ENCODE measurements around the gene DMD.

The DMD gene

GRCh38 chrX:32893751-32894150 lies 317.6 kb downstream of the DMD start:
- Histone ChIP-seq H3K9ac (no peak overlapping the region), H3K27ac (no peak overlapping the region), H4K20me1 (no peaks in the 10 kb centered on the region), H3K36me3 (no peaks in the 10 kb centered on the region), H3K9me3 (0 out of 2 replicates have a peak, but pooled peaks cover 5% of the 10 kb centered on the region), H3K4me1 (no peaks in the 10 kb centered on the region), H3K4me2 (no peak overlapping the region), H3K4me3 (no peak overlapping the region), H3K27me3 (peaks cover 89% of the 10 kb centered on the region)
- TF ChIP-seq Cebpa-rat (IDR thresholded peaks at IDR 0.05) = no peak

- no peak overlapping the region for H3K4me3 ChIP-seq
- no peaks in the 10 kb centered on the region for H4K20me1 ChIP-seq
- TF ChIP-seq Cebpa-rat (IDR thresholded peaks at IDR 0.05) = no peak
- H3K9ac ChIP-seq = no peak overlapping the region
- H3K4me2 ChIP-seq = no peak overlapping the region
- H3K9me3 ChIP-seq = no peaks in the 10 kb centered on the region
- H3K27me3 ChIP-seq = peaks cover 83% of the 10 kb centered on the region
- no peaks in the 10 kb centered on the region for H3K4me1 ChIP-seq
- H3K36me3 ChIP-seq = no peaks in the 10 kb centered on the region
- no peak overlapping the region for H3K27ac ChIP-seq
Observed at GRCh38 chrX:32877592-32877991, 333.8 kb downstream of the DMD start.

- no peaks in the 10 kb centered on the region for H3K4me1 ChIP-seq
- H3K9me3 ChIP-seq = no peaks in the 10 kb centered on the region
- peaks cover 91% of the 10 kb centered on the region for H3K27me3 ChIP-seq
- TF ChIP-seq Cebpa-rat (IDR thresholded peaks at IDR 0.05) = no peak
- H3K9ac ChIP-seq = no peak overlapping the region
- no peaks in the 10 kb centered on the region for H3K36me3 ChIP-seq
- H3K4me3 ChIP-seq = no peak overlapping the region
- H3K27ac ChIP-seq = no peak overlapping the region
- no peak overlapping the region for H3K4me2 ChIP-seq
- no peaks in the 10 kb centered on the region for H4K20me1 ChIP-seq
Observed at GRCh38 chrX:32874839-32875238, 336.5 kb downstream of the DMD start.

GRCh38 chrX:32873786-32874185 lies 337.6 kb downstream of the DMD start:
- H4K20me1 ChIP-seq = 0 out of 2 replicates have a peak, but pooled peaks cover 2% of the 10 kb centered on the region
- no peak overlapping the region for H3K27ac ChIP-seq
- H3K9me3 ChIP-seq = no peaks in the 10 kb centered on the region
- no peaks in the 10 kb centered on the region for H3K36me3 ChIP-seq
- H3K4me1 ChIP-seq = no peaks in the 10 kb centered on the region
- no peak for TF ChIP-seq Cebpa-rat (IDR thresholded peaks at IDR 0.05)
- H3K9ac ChIP-seq = no peak overlapping the region
- H3K4me3 ChIP-seq = no peak overlapping the region
- peaks cover 94% of the 10 kb centered on the region for H3K27me3 ChIP-seq
- no peak overlapping the region for H3K4me2 ChIP-seq

GRCh38 chrX:32871636-32872035 lies 339.7 kb downstream of the DMD start:
- Histone ChIP-seq H3K9me3 (no peaks in the 10 kb centered on the region), H3K9ac (no peak overlapping the region), H3K4me3 (no peak overlapping the region), H3K4me1 (no peaks in the 10 kb centered on the region), H3K36me3 (no peaks in the 10 kb centered on the region), H3K27ac (no peak overlapping the region), H3K4me2 (no peak overlapping the region), H4K20me1 (0 out of 2 replicates have a peak, but pooled peaks cover 6% of the 10 kb centered on the region), H3K27me3 (peaks cover 92% of the 10 kb centered on the region)
- TF ChIP-seq Cebpa-rat (IDR thresholded peaks at IDR 0.05) = no peak

- H3K9me3 ChIP-seq = no peaks in the 10 kb centered on the region
- H3K36me3 ChIP-seq = no peaks in the 10 kb centered on the region
- H3K27ac ChIP-seq = no peak overlapping the region
- H4K20me1 ChIP-seq = peaks cover 6% of the 10 kb centered on the region; the same call in 1 of the 2 replicates
- no peak overlapping the region for H3K4me2 ChIP-seq
- H3K27me3 ChIP-seq = peaks cover 82% of the 10 kb centered on the region
- TF ChIP-seq Cebpa-rat (IDR thresholded peaks at IDR 0.05) = no peak
- H3K9ac ChIP-seq = no peak overlapping the region
- H3K4me1 ChIP-seq = no peaks in the 10 kb centered on the region
- no peak overlapping the region for H3K4me3 ChIP-seq
Observed at GRCh38 chrX:32868524-32868895, 342.8 kb downstream of the DMD start.

GRCh38 chrX:32867781-32868523 lies 343.4 kb downstream of the DMD start:
- H3K4me3 ChIP-seq = no peak overlapping the region
- no peaks in the 10 kb centered on the region for H3K9me3 ChIP-seq
- no peaks in the 10 kb centered on the region for H3K36me3 ChIP-seq
- H3K27ac ChIP-seq = no peak overlapping the region
- no peaks in the 10 kb centered on the region for H3K4me1 ChIP-seq
- H3K9ac ChIP-seq = no peak overlapping the region
- H3K4me2 ChIP-seq = no peak overlapping the region
- H3K27me3 ChIP-seq = peaks cover 80% of the 10 kb centered on the region
- peaks cover 6% of the 10 kb centered on the region; the same call in 1 of the 2 replicates for H4K20me1 ChIP-seq
- TF ChIP-seq Cebpa-rat (IDR thresholded peaks at IDR 0.05) = no peak

- no peaks in the 10 kb centered on the region for H4K20me1 ChIP-seq
- no peaks in the 10 kb centered on the region for H3K36me3 ChIP-seq
- H3K27me3 ChIP-seq = peaks cover 72% of the 10 kb centered on the region
- no peaks in the 10 kb centered on the region for H3K4me1 ChIP-seq
- H3K27ac ChIP-seq = no peak overlapping the region
- TF ChIP-seq Cebpa-rat (IDR thresholded peaks at IDR 0.05) = no peak
- no peak overlapping the region for H3K4me3 ChIP-seq
- no peak overlapping the region for H3K4me2 ChIP-seq
- no peak overlapping the region for H3K9ac ChIP-seq
- H3K9me3 ChIP-seq = no peaks in the 10 kb centered on the region
Observed at GRCh38 chrX:32852203-32852602, 359.1 kb downstream of the DMD start.

GRCh38 chrX:32851556-32851955 lies 359.8 kb downstream of the DMD start:
- no peak overlapping the region for H3K4me2 ChIP-seq
- H3K27ac ChIP-seq = no peak overlapping the region
- H3K9me3 ChIP-seq = no peaks in the 10 kb centered on the region
- peaks cover 79% of the 10 kb centered on the region for H3K27me3 ChIP-seq
- H3K4me1 ChIP-seq = no peaks in the 10 kb centered on the region
- no peaks in the 10 kb centered on the region for H3K36me3 ChIP-seq
- no peaks in the 10 kb centered on the region for H4K20me1 ChIP-seq
- no peak overlapping the region for H3K4me3 ChIP-seq
- no peak for TF ChIP-seq Cebpa-rat (IDR thresholded peaks at IDR 0.05)
- no peak overlapping the region for H3K9ac ChIP-seq

- Histone ChIP-seq H3K27me3 (peaks cover 94% of the 10 kb centered on the region), H4K20me1 (peaks cover under 1% of the 10 kb centered on the region; the same call in 1 of the 2 replicates), H3K36me3 (no peaks in the 10 kb centered on the region), H3K4me1 (no peaks in the 10 kb centered on the region), H3K4me3 (no peak overlapping the region), H3K9me3 (no peaks in the 10 kb centered on the region), H3K4me2 (no peak overlapping the region), H3K9ac (no peak overlapping the region), H3K27ac (no peak overlapping the region)
- TF ChIP-seq Cebpa-rat (IDR thresholded peaks at IDR 0.05) = no peak
Observed at GRCh38 chrX:32847921-32848320, 363.4 kb downstream of the DMD start.
